Measurements from ENCODE around the gene COL4A4.

GRCh38 chr2:227148106-227148505 is 15.9 kb downstream of the COL4A4 start:
- TF ChIP-seq MAX (CRISPR knock-in tag; IDR thresholded peaks at IDR 0.05) (no peak), ATF1 (CRISPR knock-in tag; IDR thresholded peaks at IDR 0.05) (no peak), CTCF (IDR thresholded peaks at IDR 0.05) (no peak), E2F4 (CRISPR knock-in tag; IDR thresholded peaks at IDR 0.05; ENCODE audit: borderline replicate concordance, low read depth) (no peak), ZNF396 (CRISPR knock-in tag; IDR thresholded peaks at IDR 0.05; ENCODE audit: borderline replicate concordance) (no peak), SP1 (CRISPR knock-in tag; conservative IDR thresholded peaks at IDR 0.05) (no peak), PRDM15 (CRISPR knock-in tag; IDR thresholded peaks at IDR 0.05) (no peak), ZNF138 (CRISPR knock-in tag; conservative IDR thresholded peaks at IDR 0.05) (no peak), ESRRA (CRISPR knock-in tag; IDR thresholded peaks at IDR 0.05; ENCODE audit: borderline replicate concordance) (no peak)

Data from WTC11 (cell line).